IPS-18a (cell line): Measurements from ENCODE around the gene SMIM29.

Source experiments
- H3K27ac ChIP-seq: one replicate; pipeline ENCODE4 v1.5.1; 2013; ENCODE audit warnings: low read length
- H3K27me3 ChIP-seq: one replicate; pipeline ENCODE4 v1.6.1; 2013; ENCODE audit warnings: mild to moderate bottlenecking, low read length; ENCODE audit not compliant: control insufficient read depth, insufficient read depth
- H3K36me3 ChIP-seq: one replicate; pipeline ENCODE4 v1.6.1; 2013; ENCODE audit warnings: low read depth, low read length; ENCODE audit not compliant: control insufficient read depth
- H3K4me1 ChIP-seq: one replicate; pipeline ENCODE4 v1.6.1; 2013; ENCODE audit warnings: low read depth, low read length; ENCODE audit not compliant: control insufficient read depth
- H3K4me3 ChIP-seq: one replicate; pipeline ENCODE4 v1.5.1; 2013; ENCODE audit warnings: low read length
- H3K9ac ChIP-seq: one replicate; pipeline ENCODE4 v1.6.1; 2013; ENCODE audit warnings: mild to moderate bottlenecking, low read length, moderate library complexity
- H3K9me3 ChIP-seq: one replicate; pipeline ENCODE4 v1.6.1; 2013; ENCODE audit warnings: low read depth, low read length; ENCODE audit not compliant: control insufficient read depth

Gene SMIM29

DNA sequence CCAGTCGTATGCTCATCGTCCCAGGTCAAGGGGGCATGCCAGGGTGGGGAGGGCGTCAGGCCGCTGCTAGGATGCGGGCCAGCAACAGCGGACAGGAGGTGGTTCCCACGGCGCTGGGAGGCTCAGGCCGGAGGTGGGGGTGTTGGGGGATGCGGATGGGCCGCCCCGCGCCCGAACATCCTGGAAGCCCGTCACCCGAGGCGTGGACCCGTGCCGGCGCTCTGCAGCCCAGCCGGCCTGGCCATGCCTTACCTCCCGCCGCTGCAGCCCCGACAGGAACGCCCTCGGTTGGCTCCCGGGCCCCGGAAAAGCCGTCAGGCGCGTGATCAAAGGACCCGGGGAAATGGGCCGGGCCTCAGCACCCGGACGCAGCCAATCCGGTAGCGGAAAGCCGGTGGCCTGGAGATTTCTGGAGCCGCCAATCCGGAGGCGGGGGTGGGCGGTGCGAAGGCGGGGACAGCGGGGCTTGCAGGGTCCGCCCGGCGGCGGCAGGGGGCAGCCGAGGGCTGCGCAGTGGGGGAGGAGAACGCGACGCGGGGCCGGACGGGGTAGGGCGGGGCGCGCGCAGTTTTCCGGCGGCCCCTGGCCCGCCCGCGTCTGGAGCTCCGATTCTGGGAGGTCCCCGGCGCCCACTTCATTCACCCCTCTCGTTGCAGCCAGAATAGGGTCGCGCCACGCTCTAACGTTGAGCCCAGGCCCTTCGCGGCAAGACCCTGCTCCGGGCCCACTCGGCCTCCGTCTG lies at the start of gene SMIM29:
Gene SMIM29, minus strand, starts transcription at position 280 of the 742 bp plus-strand sequence. CDS start 1,215 bp downstream, outside the sequence.
- Histone ChIP-seq H3K4me3 (peak within 1 kb of the TSS; percentile 84), H3K27ac (no peak within 1 kb of the TSS), H3K4me1 (no peaks in the 10 kb centered on the region), H3K36me3 (peaks cover 8% of the 10 kb centered on the region), H3K9ac (peak within 1 kb of the TSS; percentile 60), H3K27me3 (no peaks in the 10 kb centered on the region), H3K9me3 (no peaks in the 10 kb centered on the region)

DNA sequence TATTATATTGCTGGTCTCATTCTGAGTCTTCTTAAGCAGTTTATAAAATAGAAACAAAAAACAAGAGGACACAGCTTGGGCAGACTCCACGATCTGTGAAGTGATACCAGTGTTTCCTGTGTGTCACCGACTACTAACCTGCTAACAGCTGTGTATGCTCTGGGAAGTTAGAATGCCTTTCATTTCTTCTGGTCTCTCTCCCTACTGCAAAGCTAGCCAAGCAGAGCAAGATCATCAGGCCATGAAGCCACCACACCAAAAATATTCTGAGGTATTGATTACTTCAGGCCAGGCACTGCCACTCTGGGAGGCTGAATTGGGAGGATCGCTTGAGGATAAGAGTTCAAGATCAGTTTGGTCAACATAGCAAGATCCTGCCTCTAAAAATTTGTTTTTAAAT lies 46.9 kb upstream of the SMIM29 start:
- Histone ChIP-seq H3K4me1 (no peaks in the 10 kb centered on the region), H3K4me3 (no peak overlapping the region), H3K27ac (no peak overlapping the region), H3K9me3 (no peaks in the 10 kb centered on the region), H3K9ac (no peak overlapping the region), H3K36me3 (peaks cover 22% of the 10 kb centered on the region), H3K27me3 (no peaks in the 10 kb centered on the region)

DNA sequence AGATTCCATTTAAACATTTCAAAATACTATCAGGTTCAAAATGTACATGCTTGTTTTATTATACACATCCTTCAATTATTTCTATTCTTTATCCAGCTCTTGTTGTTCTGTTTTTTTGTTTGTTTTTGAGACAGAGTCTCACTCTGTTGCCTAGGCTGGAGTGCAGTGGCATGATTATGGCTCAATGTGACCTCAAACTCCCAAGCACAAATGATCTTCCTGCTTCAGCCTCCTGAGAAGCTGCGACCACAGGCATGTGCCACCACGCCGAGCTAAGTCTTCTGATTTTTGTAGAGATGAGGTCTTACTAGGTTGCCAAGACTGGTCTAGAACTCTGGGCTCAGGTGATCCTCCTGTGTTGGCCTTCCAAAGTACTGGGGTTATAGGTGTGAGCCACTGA lies 44.1 kb upstream of the SMIM29 start:
- Histone ChIP-seq H3K36me3 (peaks cover 22% of the 10 kb centered on the region), H3K9ac (no peak overlapping the region), H3K4me1 (no peaks in the 10 kb centered on the region), H3K9me3 (no peaks in the 10 kb centered on the region), H3K27ac (no peak overlapping the region), H3K4me3 (no peak overlapping the region), H3K27me3 (no peaks in the 10 kb centered on the region)

DNA sequence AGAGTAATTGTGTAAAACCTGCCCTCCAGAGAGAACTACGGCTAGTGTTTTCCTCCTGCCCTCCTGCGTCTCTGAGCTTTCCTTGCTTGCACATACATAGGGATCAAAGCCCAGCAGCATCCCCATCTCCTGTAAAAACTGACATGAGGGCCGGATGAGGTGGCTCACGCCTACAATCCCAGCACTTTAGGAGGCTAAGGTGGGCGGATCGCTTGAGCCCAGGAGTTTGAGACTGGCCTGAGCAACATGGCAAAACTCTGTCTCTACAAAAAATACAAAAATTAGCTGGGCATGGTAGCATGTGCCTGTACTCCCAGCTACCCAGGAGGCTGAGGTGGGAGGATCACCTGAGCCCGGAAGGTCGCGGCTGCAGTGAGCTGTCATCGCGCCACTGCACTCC lies 40.3 kb upstream of the SMIM29 start:
- Histone ChIP-seq H3K27ac (no peak overlapping the region), H3K4me3 (no peak overlapping the region), H3K27me3 (no peaks in the 10 kb centered on the region), H3K9me3 (no peaks in the 10 kb centered on the region), H3K36me3 (peaks cover 20% of the 10 kb centered on the region), H3K4me1 (no peaks in the 10 kb centered on the region), H3K9ac (no peak overlapping the region)

DNA sequence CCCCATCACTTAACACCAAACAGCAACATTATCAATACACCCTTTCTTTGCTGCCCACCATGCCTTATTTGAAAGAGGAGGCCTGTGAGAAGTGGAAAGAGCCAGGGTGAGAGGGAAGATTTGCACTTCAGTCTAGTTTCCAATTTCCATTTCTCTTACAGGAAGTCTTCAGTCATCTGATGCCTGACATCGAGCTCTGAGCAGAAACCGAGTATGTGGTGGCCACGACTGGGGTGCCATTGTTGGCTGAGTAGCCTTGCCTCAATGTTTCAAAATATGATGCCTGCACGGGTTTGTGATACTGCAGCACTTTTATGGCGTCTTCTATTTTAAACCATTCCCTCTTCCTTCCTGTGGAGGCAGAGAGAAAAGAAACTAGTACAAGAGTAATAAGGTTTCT lies 39.8 kb upstream of the SMIM29 start:
- H3K4me1 ChIP-seq, result no peaks in the 10 kb centered on the region
- H3K4me3 ChIP-seq, result no peak overlapping the region
- H3K27me3 ChIP-seq, result no peaks in the 10 kb centered on the region
- no peak overlapping the region for H3K27ac ChIP-seq
- H3K9me3 ChIP-seq, result no peaks in the 10 kb centered on the region
- H3K36me3 ChIP-seq, result peaks cover 16% of the 10 kb centered on the region
- no peak overlapping the region for H3K9ac ChIP-seq

DNA sequence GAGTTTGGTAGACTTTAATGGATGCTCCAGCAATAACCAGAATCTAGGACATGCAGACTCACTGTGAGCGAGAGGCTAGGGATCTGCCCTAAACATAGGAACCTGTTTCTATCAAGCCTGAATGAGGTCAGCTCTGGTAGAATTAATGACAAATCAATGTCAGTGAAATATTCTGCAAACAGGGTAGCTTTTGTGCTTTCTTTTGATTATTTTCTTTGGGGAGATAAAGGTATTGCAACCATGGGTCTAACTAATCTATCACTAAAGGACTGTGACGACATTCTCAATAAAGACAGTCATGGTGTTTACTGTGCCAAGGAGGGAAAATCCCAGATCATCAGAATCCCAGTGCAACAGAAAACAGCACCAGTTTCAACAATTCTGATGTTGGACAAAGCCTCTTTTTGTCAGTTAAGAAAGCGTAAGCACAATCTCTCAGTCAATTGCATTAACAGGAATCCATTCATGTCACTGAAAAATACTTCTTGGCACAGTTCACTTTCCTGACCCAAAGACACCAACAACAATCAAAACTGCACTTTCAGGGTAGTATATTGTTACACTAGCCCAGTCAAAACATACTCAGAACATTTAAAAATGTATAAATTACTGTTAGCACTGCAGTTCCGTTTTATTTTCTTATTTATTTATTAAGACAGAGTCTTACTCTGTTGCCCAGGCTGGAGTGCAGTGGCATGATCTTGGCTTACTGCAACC lies 36.8 kb upstream of the SMIM29 start:
- H3K27ac ChIP-seq, result no peak overlapping the region
- no peak overlapping the region for H3K9ac ChIP-seq
- peaks cover 3% of the 10 kb centered on the region for H3K36me3 ChIP-seq
- H3K27me3 ChIP-seq, result no peaks in the 10 kb centered on the region
- no peak overlapping the region for H3K4me3 ChIP-seq
- no peaks in the 10 kb centered on the region for H3K9me3 ChIP-seq
- no peaks in the 10 kb centered on the region for H3K4me1 ChIP-seq

DNA sequence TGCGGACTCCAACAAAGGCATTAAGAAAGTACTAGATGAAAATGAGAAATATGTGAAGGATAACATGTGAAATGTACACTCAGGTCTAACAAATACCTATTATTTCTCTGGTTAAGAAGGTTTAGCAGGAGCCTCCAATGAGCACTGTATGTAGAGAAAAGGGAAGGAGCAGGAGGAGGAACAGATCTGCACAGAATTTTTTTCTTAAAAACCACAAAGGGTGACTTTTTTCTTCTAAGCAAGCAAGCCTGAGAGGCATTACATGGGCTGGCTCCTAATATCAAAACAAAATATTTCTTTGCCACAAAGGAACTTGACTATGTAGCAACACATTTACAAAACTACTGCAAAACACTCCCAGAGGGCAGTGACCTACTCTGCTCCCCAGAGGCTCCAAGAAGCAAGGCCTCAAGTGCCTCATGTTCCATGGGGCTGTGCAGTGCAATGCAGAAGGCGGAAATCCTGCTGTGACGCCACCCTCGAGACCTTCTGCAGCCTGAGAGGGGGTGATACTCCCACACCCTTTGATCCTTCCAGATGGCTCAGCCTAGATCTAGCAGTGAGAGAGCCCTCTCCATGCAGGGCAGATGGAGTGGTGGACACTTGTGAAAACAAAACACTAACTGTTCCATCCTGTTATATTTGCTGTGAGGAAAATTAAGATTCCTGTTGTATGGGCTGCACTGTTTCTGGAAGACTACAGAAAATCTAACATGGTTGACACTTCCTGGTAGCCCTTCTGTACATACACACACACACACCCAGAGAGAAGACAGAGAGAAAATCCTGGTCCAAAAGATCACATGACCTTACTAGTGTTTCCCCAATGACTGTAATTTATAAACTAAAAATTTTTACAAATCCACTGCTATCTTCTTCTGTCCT lies 36.0 kb upstream of the SMIM29 start:
- Histone ChIP-seq H3K9me3 (no peaks in the 10 kb centered on the region), H3K4me3 (no peak overlapping the region), H3K9ac (no peak overlapping the region), H3K4me1 (no peaks in the 10 kb centered on the region), H3K27ac (no peak overlapping the region), H3K27me3 (no peaks in the 10 kb centered on the region), H3K36me3 (peaks cover 3% of the 10 kb centered on the region)

DNA sequence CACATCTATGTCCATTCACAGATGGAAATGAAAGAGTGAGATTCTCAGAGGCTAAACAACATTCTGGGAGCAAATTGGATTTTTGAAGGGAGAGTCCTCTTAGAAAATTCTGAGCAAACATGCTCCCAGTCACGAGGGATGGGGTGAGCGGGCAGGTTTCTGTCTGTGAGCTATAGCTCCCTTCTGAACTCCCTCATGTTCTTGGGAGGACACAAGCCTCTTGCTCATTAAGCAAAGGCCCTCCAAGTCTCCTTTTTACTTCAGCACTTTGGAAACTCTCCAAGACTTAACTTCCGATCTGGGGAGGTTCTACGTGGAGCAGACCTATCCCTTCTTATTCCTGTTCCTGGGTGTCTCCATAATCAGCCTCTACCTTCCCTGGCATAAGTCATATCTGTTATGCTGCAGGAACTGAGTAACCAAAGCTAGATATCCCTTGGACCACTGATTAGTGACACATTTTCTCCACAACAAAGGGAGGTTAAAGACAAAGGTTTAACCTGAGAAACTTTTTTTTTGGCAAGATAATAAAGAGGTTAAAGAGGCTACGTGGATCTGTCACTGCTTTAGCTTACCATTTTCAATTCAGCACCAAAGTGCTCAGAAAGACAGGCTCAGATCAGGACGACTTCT lies 33.0 kb upstream of the SMIM29 start:
- H3K4me3 ChIP-seq, result no peak overlapping the region
- no peaks in the 10 kb centered on the region for H3K9me3 ChIP-seq
- H3K27me3 ChIP-seq, result no peaks in the 10 kb centered on the region
- no peak overlapping the region for H3K27ac ChIP-seq
- peaks cover 3% of the 10 kb centered on the region for H3K36me3 ChIP-seq
- no peaks in the 10 kb centered on the region for H3K4me1 ChIP-seq
- H3K9ac ChIP-seq, result no peak overlapping the region

DNA sequence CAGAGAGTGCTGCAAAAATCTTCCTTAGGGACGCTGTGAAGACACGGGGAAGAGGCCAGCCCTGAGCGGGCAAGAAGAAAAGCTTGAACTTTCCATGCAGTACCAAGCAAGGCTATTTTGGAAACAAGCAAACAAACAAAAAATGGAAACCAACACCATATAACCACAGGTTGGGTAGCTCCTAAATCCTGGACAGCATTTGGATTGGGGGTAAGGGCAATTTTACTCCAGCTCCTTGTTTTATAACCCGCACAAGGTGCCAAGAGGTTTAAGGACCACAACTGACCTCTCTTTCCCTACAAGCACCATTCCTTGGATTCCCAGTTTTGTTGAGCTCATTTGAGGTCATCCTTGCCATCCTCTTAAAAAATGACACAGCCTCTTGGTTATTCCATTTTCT lies 31.4 kb upstream of the SMIM29 start:
- H3K27ac ChIP-seq, result no peak overlapping the region
- H3K27me3 ChIP-seq, result no peaks in the 10 kb centered on the region
- H3K36me3 ChIP-seq, result peaks cover 3% of the 10 kb centered on the region

DNA sequence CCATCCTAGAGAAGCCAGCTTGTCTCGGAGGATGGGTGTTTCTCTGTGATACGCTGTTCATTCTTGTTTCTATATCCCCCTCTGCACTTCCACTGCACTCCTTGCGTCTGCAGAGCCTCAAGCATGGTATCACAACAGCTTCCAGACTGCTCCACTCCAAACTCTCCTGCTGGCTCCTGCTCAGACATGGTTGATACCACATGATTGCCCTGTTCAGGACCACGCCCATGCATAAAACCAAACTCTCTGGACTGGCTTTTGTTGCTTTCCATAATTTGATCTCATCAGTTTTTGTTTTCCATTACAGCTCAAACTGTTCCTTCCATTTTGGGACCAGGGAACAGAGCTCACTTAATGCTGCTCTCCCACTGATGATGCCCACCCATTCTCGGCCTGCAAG lies 30.0 kb upstream of the SMIM29 start:
- Histone ChIP-seq H3K4me3 (no peak overlapping the region), H3K27me3 (no peaks in the 10 kb centered on the region), H3K9ac (no peak overlapping the region), H3K36me3 (no peaks in the 10 kb centered on the region), H3K27ac (no peak overlapping the region), H3K9me3 (no peaks in the 10 kb centered on the region), H3K4me1 (no peaks in the 10 kb centered on the region)

More for the DNA sequence above, 31.4 kb upstream of the SMIM29 start:
- H3K4me1 ChIP-seq, result no peaks in the 10 kb centered on the region
- no peak overlapping the region for H3K4me3 ChIP-seq
- H3K9ac ChIP-seq, result no peak overlapping the region
- H3K9me3 ChIP-seq, result no peaks in the 10 kb centered on the region

DNA sequence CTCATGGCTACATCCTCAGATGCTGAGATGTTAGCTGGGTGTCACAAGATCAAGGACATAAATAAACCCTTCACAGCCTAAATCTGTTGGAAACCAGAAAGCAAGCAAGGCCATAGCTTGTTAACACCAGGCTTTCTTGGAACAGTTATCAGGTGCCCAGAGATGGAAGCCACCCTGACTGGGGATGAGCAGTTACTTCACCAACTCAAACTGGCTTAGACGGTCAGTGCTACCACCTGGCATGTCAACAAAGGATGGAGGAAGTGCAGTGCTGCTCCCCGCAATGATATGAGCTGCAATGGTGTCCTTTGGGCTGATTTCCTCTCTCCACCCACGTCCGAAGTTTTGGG lies 28.9 kb upstream of the SMIM29 start:
- H3K4me3 ChIP-seq, result no peak overlapping the region
- H3K9me3 ChIP-seq, result no peaks in the 10 kb centered on the region
- H3K9ac ChIP-seq, result no peak overlapping the region
- H3K4me1 ChIP-seq, result no peaks in the 10 kb centered on the region
- H3K27ac ChIP-seq, result no peak overlapping the region
- no peaks in the 10 kb centered on the region for H3K27me3 ChIP-seq
- no peaks in the 10 kb centered on the region for H3K36me3 ChIP-seq
